ENCODE measurements around the gene CLC.

CLC gene

GRCh38 chr19:39733841-39734240, 4.0 kb downstream of the CLC start:
- TF ChIP-seq POLR2AphosphoS5 (IDR thresholded peaks at IDR 0.05; ENCODE audit: low read depth, low read length): no peak
- no peak for TF ChIP-seq FOXP2 (optimal IDR thresholded peaks at IDR 0.05; ENCODE audit: borderline replicate concordance, extremely low read depth, extremely low read length, insufficient read depth)
- TF ChIP-seq REST (IDR thresholded peaks at IDR 0.05; ENCODE audit: insufficient read depth in 1 of 2, low read depth in 2 of 2, low read length in 2 of 2): no peak
- TF ChIP-seq TAF1 (IDR thresholded peaks at IDR 0.05; ENCODE audit: borderline replicate concordance, insufficient read depth, low read length): no peak

- no peak for TF ChIP-seq REST (IDR thresholded peaks at IDR 0.05; ENCODE audit: insufficient read depth in 1 of 2, low read depth in 2 of 2, low read length in 2 of 2)
- TF ChIP-seq FOXP2 (optimal IDR thresholded peaks at IDR 0.05; ENCODE audit: borderline replicate concordance, extremely low read depth, extremely low read length, insufficient read depth): no peak
- TF ChIP-seq TAF1 (IDR thresholded peaks at IDR 0.05; ENCODE audit: borderline replicate concordance, insufficient read depth, low read length): no peak
- TF ChIP-seq POLR2AphosphoS5 (IDR thresholded peaks at IDR 0.05; ENCODE audit: low read depth, low read length): no peak
- TF ChIP-seq SIN3A (IDR thresholded peaks at IDR 0.05; ENCODE audit: borderline replicate concordance, insufficient read depth, low read length): no peak
Measured at GRCh38 chr19:39731685-39732084, 6.1 kb downstream of the CLC start.

GRCh38 chr19:39729594-39729993, 8.2 kb downstream of the CLC start:
- no peak for TF ChIP-seq TAF1 (IDR thresholded peaks at IDR 0.05; ENCODE audit: borderline replicate concordance, insufficient read depth, low read length)
- TF ChIP-seq SIN3A (IDR thresholded peaks at IDR 0.05; ENCODE audit: borderline replicate concordance, insufficient read depth, low read length): no peak
- TF ChIP-seq FOXP2 (optimal IDR thresholded peaks at IDR 0.05; ENCODE audit: borderline replicate concordance, extremely low read depth, extremely low read length, insufficient read depth): no peak
- no peak for TF ChIP-seq POLR2AphosphoS5 (IDR thresholded peaks at IDR 0.05; ENCODE audit: low read depth, low read length)
- TF ChIP-seq REST (IDR thresholded peaks at IDR 0.05; ENCODE audit: insufficient read depth in 1 of 2, low read depth in 2 of 2, low read length in 2 of 2): no peak

GRCh38 chr19:39728040-39728439, 9.8 kb downstream of the CLC start:
- TF ChIP-seq REST (IDR thresholded peaks at IDR 0.05; ENCODE audit: insufficient read depth in 1 of 2, low read depth in 2 of 2, low read length in 2 of 2): no peak
- TF ChIP-seq TAF1 (IDR thresholded peaks at IDR 0.05; ENCODE audit: borderline replicate concordance, insufficient read depth, low read length): no peak
- no peak for TF ChIP-seq SIN3A (IDR thresholded peaks at IDR 0.05; ENCODE audit: borderline replicate concordance, insufficient read depth, low read length)
- no peak for TF ChIP-seq FOXP2 (optimal IDR thresholded peaks at IDR 0.05; ENCODE audit: borderline replicate concordance, extremely low read depth, extremely low read length, insufficient read depth)
- TF ChIP-seq POLR2AphosphoS5 (IDR thresholded peaks at IDR 0.05; ENCODE audit: low read depth, low read length): no peak
